Karpas-422 (cell line): Measurements from ENCODE around the gene COL8A1. TPM values are rescaled to one million over a fixed set of nuclear protein-coding genes. Genes with fewer than 3 reads are reported as not detected.

Experiments used
- DNase-seq: peaks from one replicate; pipeline ENCODE4 v3.0.0-alpha.2; 2015
- H2AFZ ChIP-seq: fragments of 200-600 bp; sonication (generic); 2 replicates; pipeline ENCODE4 v1.6.1; 2014; ENCODE audit warnings: antibody characterized with exemption, low read length, mixed read lengths
- H3K27ac ChIP-seq: fragments of 200-600 bp; sonication (generic); 2 replicates; pipeline ENCODE4 v1.5.1; 2014; ENCODE audit warnings: mild to moderate bottlenecking, low read length, moderate library complexity
- H3K27me3 ChIP-seq: fragments of 200-600 bp; sonication (generic); 2 replicates; pipeline ENCODE4 v1.6.1; 2014; ENCODE audit warnings: low read length, mixed read lengths
- H3K36me3 ChIP-seq: fragments of 200-600 bp; sonication (generic); 2 replicates; pipeline ENCODE4 v1.6.1; 2014; ENCODE audit warnings: low read length, mixed read lengths; ENCODE audit not compliant: insufficient read depth
- H3K4me1 ChIP-seq: fragments of 200-600 bp; sonication (generic); 2 replicates; pipeline ENCODE4 v1.6.1; 2014; ENCODE audit warnings: mild to moderate bottlenecking, low read length, mixed read lengths
- H3K4me2 ChIP-seq: fragments of 200-600 bp; sonication (generic); 2 replicates; pipeline ENCODE4 v1.6.1; 2014; ENCODE audit warnings: low read length, low read depth, mild to moderate bottlenecking; ENCODE audit not compliant: poor library complexity, severe bottlenecking
- H3K4me3 ChIP-seq: fragments of 200-600 bp; sonication (generic); 2 replicates; pipeline ENCODE4 v1.5.1; 2014; ENCODE audit warnings: mild to moderate bottlenecking, antibody characterized with exemption, low read length, mixed read lengths
- H3K79me2 ChIP-seq: fragments of 200-600 bp; sonication (generic); 2 replicates; pipeline ENCODE4 v1.6.1; 2014; ENCODE audit warnings: mild to moderate bottlenecking, low read length, mixed read lengths
- H3K9ac ChIP-seq: fragments of 200-600 bp; sonication (generic); 2 replicates; pipeline ENCODE4 v1.6.0; 2014; ENCODE audit warnings: low read length
- H3K9me2 ChIP-seq: fragments of 200-600 bp; sonication (generic), shearing (Covaris generic); replicated peaks from 2 replicates; pipeline ENCODE4 v1.6.0; 2014; ENCODE audit warnings: mild to moderate bottlenecking, low read length, moderate library complexity; ENCODE audit not compliant: insufficient read depth
- H3K9me3 ChIP-seq: fragments of 300-700, 200-600 bp; sonication (generic); 2 replicates; pipeline ENCODE4 v1.6.1; 2014; ENCODE audit warnings: low read length, mixed read lengths
- H4K20me1 ChIP-seq: fragments of 200-600 bp; sonication (generic); 2 replicates; pipeline ENCODE4 v1.6.1; 2014; ENCODE audit warnings: mild to moderate bottlenecking, antibody characterized with exemption, low read length, low read depth; ENCODE audit not compliant: insufficient read depth
- total RNA-seq: library from RNA; depleted of rRNA; stranded (reverse); fragments of >200 nt; shearing (Covaris generic); gene quantifications from 2 replicates; pipeline ENCODE4 v1.2.3, GENCODE V29; 2014; ENCODE audit warnings: low replicate concordance

COL8A1 gene
- total RNA-seq, 1 experiment from 2014 or later, result not detected

DNA sequence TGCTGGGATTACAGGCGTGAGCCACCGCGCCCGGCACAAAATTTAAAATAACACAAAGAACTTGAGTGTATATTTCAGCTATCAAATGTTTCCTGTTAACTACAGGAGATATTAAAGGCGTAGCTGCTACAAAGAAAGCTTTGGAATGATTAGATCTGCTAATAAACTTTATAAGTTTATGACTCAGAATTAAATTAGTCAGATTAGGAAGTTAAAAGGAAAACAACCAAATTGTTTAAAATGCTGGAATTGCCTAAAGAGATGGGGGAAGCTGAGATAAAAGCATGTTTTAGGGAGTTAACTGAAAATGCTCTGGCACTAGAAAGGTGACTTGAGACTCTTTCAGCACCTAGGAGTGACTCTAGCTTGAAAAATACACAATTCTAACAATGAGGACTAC lies 58.9 kb downstream of the COL8A1 start:
- Histone ChIP-seq H3K9me2 (no peaks in the 10 kb centered on the region), H3K79me2 (no peaks in the 10 kb centered on the region), H3K27ac (no peak overlapping the region), H3K36me3 (no peaks in the 10 kb centered on the region), H4K20me1 (no peaks in the 10 kb centered on the region), H2AFZ (no peak overlapping the region), H3K4me2 (no peak overlapping the region), H3K27me3 (no peaks in the 10 kb centered on the region), H3K9ac (no peak overlapping the region), H3K9me3 (no peaks in the 10 kb centered on the region), H3K4me1 (no peaks in the 10 kb centered on the region), H3K4me3 (no peak overlapping the region)
- no peak for DNase-seq

GRCh38 chr3:99698932-99699331 lies 60.5 kb downstream of the COL8A1 start:
- no peaks in the 10 kb centered on the region for H4K20me1 ChIP-seq

DNA sequence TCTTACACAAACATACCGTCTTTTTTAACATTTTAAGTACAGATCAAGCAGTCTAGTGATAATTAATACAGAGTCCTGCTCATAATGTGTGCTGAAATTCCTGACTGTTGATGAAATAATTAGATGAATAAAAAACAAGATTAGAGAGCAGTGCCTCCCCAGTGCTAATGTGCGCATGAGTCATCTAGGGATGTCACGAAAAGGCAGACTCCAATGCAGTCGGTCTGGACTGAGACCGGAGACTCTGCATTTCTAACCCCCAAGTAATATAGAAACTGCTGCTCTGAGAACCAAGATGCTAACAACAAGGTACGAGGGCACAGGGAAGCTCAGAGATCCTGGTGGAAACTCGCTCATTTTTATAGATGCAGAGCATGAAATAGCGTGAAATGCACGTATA lies 61.4 kb downstream of the COL8A1 start:
- Histone ChIP-seq H3K36me3 (no peaks in the 10 kb centered on the region), H3K4me1 (no peaks in the 10 kb centered on the region), H3K27me3 (no peaks in the 10 kb centered on the region), H3K9me2 (no peaks in the 10 kb centered on the region), H3K9me3 (no peaks in the 10 kb centered on the region), H3K79me2 (no peaks in the 10 kb centered on the region), H3K4me2 (no peak overlapping the region), H3K4me3 (no peak overlapping the region), H2AFZ (no peak overlapping the region), H3K9ac (no peak overlapping the region), H4K20me1 (no peaks in the 10 kb centered on the region), H3K27ac (no peak overlapping the region)
- DNase-seq, result no peak

More at GRCh38 chr3:99698932-99699331, 60.5 kb downstream of the COL8A1 start:
- H3K4me3 ChIP-seq, result no peak overlapping the region
- no peak overlapping the region for H3K9ac ChIP-seq
- H3K4me1 ChIP-seq, result no peaks in the 10 kb centered on the region
- no peaks in the 10 kb centered on the region for H3K36me3 ChIP-seq
- H2AFZ ChIP-seq, result no peak overlapping the region
- no peak for DNase-seq
- no peak overlapping the region for H3K27ac ChIP-seq
- H3K79me2 ChIP-seq, result no peaks in the 10 kb centered on the region
- H3K27me3 ChIP-seq, result no peaks in the 10 kb centered on the region
- no peaks in the 10 kb centered on the region for H3K9me3 ChIP-seq
- no peak overlapping the region for H3K4me2 ChIP-seq
- H3K9me2 ChIP-seq, result no peaks in the 10 kb centered on the region

DNA sequence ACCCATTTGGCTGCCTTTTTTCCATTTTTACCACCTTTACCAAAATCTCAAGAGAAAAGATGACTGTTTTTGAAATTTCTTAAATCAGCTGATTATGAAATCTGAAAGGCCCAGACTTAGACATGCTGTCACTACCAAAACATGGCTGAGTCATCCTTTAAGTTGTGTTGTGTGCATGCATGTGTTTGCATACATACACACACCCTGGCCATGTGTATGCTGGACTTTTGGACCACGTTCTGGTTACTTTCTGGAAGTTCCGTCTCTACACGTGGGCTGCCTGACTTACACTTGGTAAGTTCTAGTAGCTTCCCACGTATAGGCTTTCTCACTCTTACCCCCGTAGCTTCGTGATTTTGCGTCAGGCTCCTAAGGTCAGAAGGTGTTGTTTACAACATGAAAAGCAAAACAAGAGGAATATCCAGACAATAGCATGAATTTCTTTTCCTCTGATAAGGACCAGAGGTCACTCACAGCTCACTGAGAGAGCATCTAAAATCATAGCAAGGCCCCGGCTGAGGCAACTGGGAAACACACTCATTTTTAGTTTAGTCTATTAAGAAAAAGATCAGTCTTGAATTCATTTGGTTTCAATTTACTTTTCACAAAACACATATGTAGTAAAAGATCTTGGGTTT lies 62.4 kb downstream of the COL8A1 start:
- no peaks in the 10 kb centered on the region for H3K79me2 ChIP-seq
- H3K36me3 ChIP-seq, result no peaks in the 10 kb centered on the region
- no peaks in the 10 kb centered on the region for H3K9me3 ChIP-seq
- no peak for DNase-seq
- no peak overlapping the region for H3K4me2 ChIP-seq
- H2AFZ ChIP-seq, result no peak overlapping the region
- no peak overlapping the region for H3K27ac ChIP-seq
- H3K9ac ChIP-seq, result no peak overlapping the region
- H3K9me2 ChIP-seq, result no peaks in the 10 kb centered on the region
- no peak overlapping the region for H3K4me3 ChIP-seq
- H3K4me1 ChIP-seq, result no peaks in the 10 kb centered on the region
- H4K20me1 ChIP-seq, result no peaks in the 10 kb centered on the region
- H3K27me3 ChIP-seq, result no peaks in the 10 kb centered on the region

DNA sequence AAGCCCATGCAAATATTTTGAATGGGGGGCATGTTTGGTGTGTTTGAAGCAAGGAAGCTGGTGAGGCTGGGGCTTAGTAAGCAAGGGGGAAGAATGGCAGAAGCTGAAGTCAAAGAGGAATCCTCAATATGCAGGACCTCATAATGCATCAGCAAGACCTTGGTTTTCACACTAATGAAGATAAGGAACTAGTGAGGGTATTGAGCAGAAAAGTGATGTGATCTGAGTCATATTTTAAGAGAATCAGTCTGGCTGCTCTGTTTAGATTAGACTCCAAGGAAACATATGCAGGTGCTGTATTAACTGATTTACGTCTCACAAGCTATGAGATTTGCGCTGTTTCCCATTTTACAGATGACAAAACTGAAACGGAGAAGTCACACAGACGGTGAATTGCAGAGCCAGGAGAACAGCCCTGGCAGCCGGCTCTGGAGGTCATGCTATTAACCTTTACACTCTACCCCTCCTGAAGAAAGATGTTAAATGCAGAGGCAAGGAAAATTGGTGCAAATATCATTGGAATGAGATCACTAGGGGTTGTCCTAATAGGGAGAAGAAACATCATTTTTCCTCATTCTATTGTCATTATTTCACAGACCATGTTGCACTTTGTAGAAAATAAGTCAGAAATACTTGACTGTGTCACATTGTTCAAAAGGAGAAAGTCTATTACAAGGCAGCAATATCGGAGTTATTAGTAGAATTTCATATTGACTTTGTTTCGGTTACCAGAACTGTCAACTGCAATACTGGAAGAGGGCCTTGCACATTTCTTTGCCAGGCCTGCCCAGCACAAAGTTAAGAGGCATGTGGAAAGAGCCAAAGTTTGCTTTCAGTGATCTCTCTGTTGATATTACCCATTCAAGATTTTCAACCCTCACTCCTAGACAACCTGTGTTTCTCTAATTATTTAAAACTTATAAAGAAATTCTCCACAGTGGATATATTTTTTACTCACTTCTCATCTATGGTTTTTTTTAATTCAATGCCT lies 64.9 kb downstream of the COL8A1 start:
- no peaks in the 10 kb centered on the region for H3K36me3 ChIP-seq
- H3K9me3 ChIP-seq, result no peaks in the 10 kb centered on the region
- no peak overlapping the region for H2AFZ ChIP-seq
- H3K27me3 ChIP-seq, result no peaks in the 10 kb centered on the region
- H3K9me2 ChIP-seq, result no peaks in the 10 kb centered on the region
- H3K4me3 ChIP-seq, result no peak overlapping the region
- no peak overlapping the region for H3K9ac ChIP-seq
- no peaks in the 10 kb centered on the region for H3K79me2 ChIP-seq
- DNase-seq, result no peak
- no peaks in the 10 kb centered on the region for H4K20me1 ChIP-seq
- no peaks in the 10 kb centered on the region for H3K4me1 ChIP-seq
- no peak overlapping the region for H3K27ac ChIP-seq
- H3K4me2 ChIP-seq, result no peak overlapping the region

DNA sequence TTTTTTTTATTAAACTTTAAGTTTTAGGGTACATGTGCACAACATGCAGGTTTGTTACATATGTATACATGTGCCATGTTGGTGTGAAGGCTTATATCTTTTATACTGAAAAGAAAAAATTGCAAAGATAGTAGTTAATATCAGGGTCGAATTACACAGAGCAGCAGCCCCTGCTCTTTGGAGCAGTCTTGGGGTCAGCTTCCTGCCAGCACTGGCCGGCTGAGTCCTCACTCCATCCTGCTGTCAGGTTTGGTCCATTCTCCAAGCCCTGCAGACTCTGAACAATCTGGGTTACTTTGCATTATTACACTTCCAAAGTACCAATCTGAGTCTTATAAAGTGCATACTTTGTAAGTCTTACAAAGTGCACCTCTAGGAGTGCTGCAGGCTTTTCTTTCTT lies 66.0 kb downstream of the COL8A1 start:
- Histone ChIP-seq H3K79me2 (no peaks in the 10 kb centered on the region), H3K4me2 (no peak overlapping the region), H3K9me3 (no peaks in the 10 kb centered on the region), H3K27me3 (no peaks in the 10 kb centered on the region), H3K27ac (no peak overlapping the region), H3K4me3 (no peak overlapping the region), H3K9me2 (no peaks in the 10 kb centered on the region), H3K9ac (no peak overlapping the region), H3K4me1 (no peaks in the 10 kb centered on the region), H2AFZ (no peak overlapping the region), H3K36me3 (no peaks in the 10 kb centered on the region), H4K20me1 (no peaks in the 10 kb centered on the region)
- DNase-seq, result no peak

GRCh38 chr3:99706410-99706809 lies 68.0 kb downstream of the COL8A1 start:
- Histone ChIP-seq H3K4me3 (no peak overlapping the region), H3K9me3 (no peaks in the 10 kb centered on the region), H3K9ac (no peak overlapping the region), H3K27ac (no peak overlapping the region), H3K9me2 (no peaks in the 10 kb centered on the region), H2AFZ (no peak overlapping the region), H3K4me2 (no peak overlapping the region), H3K27me3 (no peaks in the 10 kb centered on the region), H4K20me1 (no peaks in the 10 kb centered on the region), H3K4me1 (no peaks in the 10 kb centered on the region), H3K36me3 (no peaks in the 10 kb centered on the region), H3K79me2 (no peaks in the 10 kb centered on the region)
- no peak for DNase-seq

DNA sequence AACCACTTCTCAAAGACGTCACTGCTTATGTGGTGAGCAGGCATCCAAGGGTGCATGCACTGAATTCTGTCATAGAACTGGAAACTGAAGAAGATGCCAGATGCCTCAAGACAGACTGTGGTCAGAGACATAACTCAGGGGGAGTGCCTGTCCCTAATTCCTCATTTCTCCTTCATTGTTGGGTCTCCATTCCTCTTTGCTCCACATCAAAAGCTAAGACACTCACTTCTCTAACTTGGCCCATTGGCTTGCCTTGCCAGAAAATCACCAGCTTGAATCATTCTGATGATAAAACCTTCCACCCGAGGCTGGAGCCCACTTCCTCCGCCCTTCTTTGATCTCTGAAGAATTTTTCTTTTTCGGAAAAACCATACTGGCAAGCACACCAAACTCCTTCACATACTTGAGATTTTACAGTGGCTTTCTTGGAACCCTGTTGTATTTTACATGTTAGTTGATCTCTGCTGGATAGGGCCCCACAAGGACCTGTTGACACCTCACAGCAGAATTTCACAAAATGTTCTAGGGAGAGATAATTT lies 69.9 kb downstream of the COL8A1 start:
- no peak overlapping the region for H3K9ac ChIP-seq
- no peak overlapping the region for H3K4me2 ChIP-seq
- H4K20me1 ChIP-seq, result no peaks in the 10 kb centered on the region
- H3K36me3 ChIP-seq, result no peaks in the 10 kb centered on the region
- no peaks in the 10 kb centered on the region for H3K27me3 ChIP-seq
- H3K9me3 ChIP-seq, result no peaks in the 10 kb centered on the region
- H3K4me1 ChIP-seq, result no peaks in the 10 kb centered on the region
- no peaks in the 10 kb centered on the region for H3K9me2 ChIP-seq
- no peaks in the 10 kb centered on the region for H3K79me2 ChIP-seq
- no peak overlapping the region for H3K4me3 ChIP-seq
- H3K27ac ChIP-seq, result no peak overlapping the region
- H2AFZ ChIP-seq, result no peak overlapping the region
- no peak for DNase-seq
